Fibroblast of villous mesenchyme (primary cell): ENCODE results near the gene REN. TPM values are rescaled to one million over a fixed set of nuclear protein-coding genes. Genes with fewer than 3 reads are reported as not detected.

Experiments
- DNase-seq: peaks from one replicate; pipeline ENCODE4 v3.0.0-alpha.2; 2010; ENCODE audit warnings: low read depth
- H3K4me3 ChIP-seq: 2 replicates; pipeline ENCODE4 v1.5.1; 2011; ENCODE audit warnings: low read depth, mild to moderate bottlenecking, low read length
- CTCF ChIP-seq: IDR thresholded peaks from 2 replicates; pipeline ENCODE4 v1.5.1; 2012; ENCODE audit warnings: low read depth, mild to moderate bottlenecking, low read length; ENCODE audit not compliant: insufficient read depth
- total RNA-seq: library from RNA; depleted of rRNA; stranded (reverse); fragments of >200 nt; gene quantifications from 2 replicates; pipeline ENCODE4 v1.2.3, GENCODE V29; 2012

Gene REN
- total RNA-seq, 1 donor = 4.3 TPM

DNA sequence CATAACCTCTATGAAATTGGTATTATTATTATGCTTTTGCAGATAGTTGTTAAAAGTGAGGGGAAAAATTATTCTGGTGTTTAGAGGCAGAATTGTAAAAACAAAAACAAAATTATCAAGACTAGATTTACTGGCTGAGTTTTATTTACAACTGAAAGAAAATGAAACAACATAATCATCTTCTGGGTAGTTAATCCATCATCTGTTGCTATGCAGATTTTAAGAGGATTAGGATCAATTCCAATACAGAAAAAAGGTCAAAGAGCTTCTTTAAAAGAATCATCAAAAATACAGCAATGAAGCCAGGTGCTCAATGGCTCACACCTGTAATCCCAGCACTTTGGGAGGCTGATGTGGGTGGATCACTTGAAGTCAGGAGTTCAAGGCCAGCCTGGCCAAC is 39.3 kb upstream of the REN start:
- no peak overlapping the region for H3K4me3 ChIP-seq
- TF ChIP-seq CTCF = no peak
- no peak for DNase-seq

DNA sequence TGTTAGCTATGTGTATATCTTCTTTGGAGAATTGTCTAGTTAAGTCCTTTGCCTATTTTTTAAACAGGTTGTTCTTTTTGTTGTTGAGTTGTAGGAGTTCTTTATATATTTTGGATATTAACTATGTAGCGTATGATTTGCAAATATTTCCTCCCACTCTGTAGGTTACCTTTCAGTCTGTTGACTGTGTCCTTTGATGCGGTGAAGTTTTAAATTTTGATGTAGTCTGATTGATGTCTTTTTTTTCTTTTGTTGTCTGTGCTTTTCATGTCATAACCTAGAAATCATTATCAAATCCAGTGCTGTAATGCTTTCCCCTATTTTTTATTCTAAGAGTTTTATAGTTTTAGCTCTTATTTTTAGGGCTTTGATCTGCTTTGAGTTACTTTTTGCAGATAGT is 38.8 kb upstream of the REN start:
- H3K4me3 ChIP-seq = no peak overlapping the region
- TF ChIP-seq CTCF = no peak
- DNase-seq = no peak

DNA sequence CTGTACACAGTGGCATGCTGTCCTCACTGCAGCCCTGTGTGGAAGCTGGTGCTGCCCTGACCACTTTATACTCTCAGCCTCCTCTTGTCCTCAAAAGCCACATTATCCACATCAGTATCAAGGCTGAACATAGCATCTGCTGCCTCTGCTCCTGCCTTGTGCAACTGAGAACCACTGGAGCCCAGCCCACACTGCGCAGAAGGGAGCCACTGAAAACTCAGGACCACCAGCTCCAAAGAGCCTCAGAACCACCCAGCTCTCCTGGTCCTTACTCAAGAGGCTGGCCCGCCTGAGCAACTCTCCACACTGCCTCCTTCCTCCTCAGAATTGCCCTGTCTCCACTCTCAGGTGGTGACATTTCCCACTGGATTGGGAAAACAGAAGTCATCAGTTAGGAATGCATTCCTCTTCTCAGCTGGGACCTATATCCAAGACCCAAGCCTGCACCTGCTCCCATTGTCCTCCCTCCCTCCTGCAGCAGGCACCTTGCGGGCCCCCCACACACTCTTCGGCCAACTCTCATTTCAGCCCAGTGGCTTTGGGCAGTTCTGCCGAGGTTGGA is 37.1 kb upstream of the REN start:
- DNase-seq = no peak
- no peak for TF ChIP-seq CTCF
- no peak overlapping the region for H3K4me3 ChIP-seq

DNA sequence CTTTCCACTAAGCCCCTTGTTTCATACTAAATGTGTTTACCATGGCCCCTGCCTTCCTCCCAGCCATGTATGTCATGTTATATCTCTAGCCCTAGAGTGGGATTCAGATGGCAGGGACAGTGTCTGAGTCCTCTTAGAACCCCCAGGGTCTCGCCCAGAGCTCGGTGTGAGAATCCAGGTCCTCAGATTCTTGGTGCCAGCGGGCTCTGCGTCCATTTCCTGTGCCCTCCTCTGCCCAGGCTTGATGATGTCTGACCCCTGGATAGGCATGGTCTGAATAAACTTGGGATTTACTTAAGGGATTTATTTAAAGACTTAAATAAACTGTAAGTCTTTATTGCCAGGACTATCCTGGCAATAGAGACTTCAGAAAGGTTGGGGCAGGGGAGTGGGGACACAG is 36.3 kb upstream of the REN start:
- no peak overlapping the region for H3K4me3 ChIP-seq
- no peak for DNase-seq
- no peak for TF ChIP-seq CTCF

DNA sequence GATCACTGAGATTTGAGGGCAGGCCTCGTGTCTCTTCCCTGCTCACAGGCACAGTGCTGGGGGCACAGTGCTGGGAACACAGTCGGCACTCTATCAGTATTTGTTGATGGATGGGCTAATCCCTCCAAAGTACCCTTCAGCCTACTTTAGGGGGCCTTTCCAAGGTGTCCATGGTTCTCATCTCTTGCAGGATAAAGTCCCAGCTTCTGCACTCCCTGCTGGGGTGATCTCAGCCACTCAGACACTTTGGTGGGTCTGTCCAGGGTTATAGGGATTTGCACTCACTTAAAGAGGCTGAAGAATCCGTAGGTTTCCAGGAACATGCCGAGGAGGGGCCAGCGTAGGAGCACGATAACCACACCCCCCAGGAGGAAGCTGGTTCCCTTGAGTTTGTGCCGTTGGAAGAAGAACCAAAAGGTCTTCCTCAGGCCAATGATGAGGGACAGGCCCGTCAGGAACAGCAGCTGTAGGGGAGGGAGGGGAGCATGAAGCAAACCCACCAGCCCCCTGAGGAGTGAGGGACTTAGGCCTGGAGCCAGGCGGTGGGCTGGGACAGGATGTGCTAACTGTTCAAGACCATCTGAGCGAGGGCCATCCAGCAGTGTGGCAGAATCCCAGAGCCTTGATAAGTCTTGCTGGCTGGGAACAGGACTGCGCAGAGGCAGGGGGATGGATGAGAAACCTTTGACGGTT is 35.4 kb upstream of the REN start:
- TF ChIP-seq CTCF = no peak
- no peak overlapping the region for H3K4me3 ChIP-seq
- DNase-seq = no peak

- H3K4me3 ChIP-seq = no peak overlapping the region
- no peak for DNase-seq
- no peak for TF ChIP-seq CTCF
Observed at GRCh38 chr1:204199579-204199978, 33.4 kb upstream of the REN start.
